ENCODE measurements around the gene IVNS1ABP. TPM values are rescaled to one million over a fixed set of nuclear protein-coding genes. Genes with fewer than 3 reads are reported as not detected.

IVNS1ABP gene
- total and polyA plus RNA-seq, 9 of the 15 experiments (the other 6 are each of a cell fraction or from before 2014, with no cell fraction given): 30.6 to 126 (median 77.7) TPM

GRCh38 chr1:185316163-185317033 lies 645 bp downstream of the IVNS1ABP start (continued):
- TF ChIP-seq, protein P1, sequence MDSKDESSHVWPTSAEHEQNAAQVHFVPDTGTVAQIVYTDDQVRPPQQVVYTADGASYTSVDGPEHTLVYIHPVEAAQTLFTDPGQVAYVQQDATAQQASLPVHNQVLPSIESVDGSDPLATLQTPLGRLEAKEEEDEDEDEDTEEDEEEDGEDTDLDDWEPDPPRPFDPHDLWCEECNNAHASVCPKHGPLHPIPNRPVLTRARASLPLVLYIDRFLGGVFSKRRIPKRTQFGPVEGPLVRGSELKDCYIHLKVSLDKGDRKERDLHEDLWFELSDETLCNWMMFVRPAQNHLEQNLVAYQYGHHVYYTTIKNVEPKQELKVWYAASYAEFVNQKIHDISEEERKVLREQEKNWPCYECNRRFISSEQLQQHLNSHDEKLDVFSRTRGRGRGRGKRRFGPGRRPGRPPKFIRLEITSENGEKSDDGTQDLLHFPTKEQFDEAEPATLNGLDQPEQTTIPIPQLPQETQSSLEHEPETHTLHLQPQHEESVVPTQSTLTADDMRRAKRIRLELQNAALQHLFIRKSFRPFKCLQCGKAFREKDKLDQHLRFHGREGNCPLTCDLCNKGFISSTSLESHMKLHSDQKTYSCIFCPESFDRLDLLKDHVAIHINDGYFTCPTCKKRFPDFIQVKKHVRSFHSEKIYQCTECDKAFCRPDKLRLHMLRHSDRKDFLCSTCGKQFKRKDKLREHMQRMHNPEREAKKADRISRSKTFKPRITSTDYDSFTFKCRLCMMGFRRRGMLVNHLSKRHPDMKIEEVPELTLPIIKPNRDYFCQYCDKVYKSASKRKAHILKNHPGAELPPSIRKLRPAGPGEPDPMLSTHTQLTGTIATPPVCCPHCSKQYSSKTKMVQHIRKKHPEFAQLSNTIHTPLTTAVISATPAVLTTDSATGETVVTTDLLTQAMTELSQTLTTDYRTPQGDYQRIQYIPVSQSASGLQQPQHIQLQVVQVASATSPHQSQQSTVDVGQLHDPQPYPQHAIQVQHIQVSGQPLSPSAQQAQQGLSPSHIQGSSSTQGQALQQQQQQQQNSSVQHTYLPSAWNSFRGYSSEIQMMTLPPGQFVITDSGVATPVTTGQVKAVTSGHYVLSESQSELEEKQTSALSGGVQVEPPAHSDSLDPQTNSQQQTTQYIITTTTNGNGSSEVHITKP (IDR thresholded peaks at IDR 0.05; ENCODE audit: partially characterized antibody): no peak
- TF ChIP-seq DPF2 (IDR thresholded peaks at IDR 0.05) (no peak), KLF1 (tag; IDR thresholded peaks at IDR 0.05) (no peak), ZNF507 (tag; conservative IDR thresholded peaks at IDR 0.05) (no peak), ARID1B (IDR thresholded peaks at IDR 0.05) (no peak), TFAM (CRISPR knock-in tag; conservative IDR thresholded peaks at IDR 0.05) (no peak), ZBTB7A (IDR thresholded peaks at IDR 0.05; ENCODE audit: borderline replicate concordance, control insufficient read depth, low read depth, low read length) (no peak), GABPB1 (CRISPR knock-in tag; IDR thresholded peaks at IDR 0.05) (peak; percentile 21), GATAD2A (IDR thresholded peaks at IDR 0.05) (no peak), ETV6 (IDR thresholded peaks at IDR 0.05; ENCODE audit: borderline replicate concordance in 1 of 2, low read depth in 2 of 2, low read length in 1 of 2) (no peak), ETV6 (CRISPR knock-in tag; IDR thresholded peaks at IDR 0.05; ENCODE audit: borderline replicate concordance) (no peak), EZH2 (IDR thresholded peaks at IDR 0.05; ENCODE audit: borderline replicate concordance, low read depth, low read length) (no peak)
- TF ChIP-seq, protein P2, sequence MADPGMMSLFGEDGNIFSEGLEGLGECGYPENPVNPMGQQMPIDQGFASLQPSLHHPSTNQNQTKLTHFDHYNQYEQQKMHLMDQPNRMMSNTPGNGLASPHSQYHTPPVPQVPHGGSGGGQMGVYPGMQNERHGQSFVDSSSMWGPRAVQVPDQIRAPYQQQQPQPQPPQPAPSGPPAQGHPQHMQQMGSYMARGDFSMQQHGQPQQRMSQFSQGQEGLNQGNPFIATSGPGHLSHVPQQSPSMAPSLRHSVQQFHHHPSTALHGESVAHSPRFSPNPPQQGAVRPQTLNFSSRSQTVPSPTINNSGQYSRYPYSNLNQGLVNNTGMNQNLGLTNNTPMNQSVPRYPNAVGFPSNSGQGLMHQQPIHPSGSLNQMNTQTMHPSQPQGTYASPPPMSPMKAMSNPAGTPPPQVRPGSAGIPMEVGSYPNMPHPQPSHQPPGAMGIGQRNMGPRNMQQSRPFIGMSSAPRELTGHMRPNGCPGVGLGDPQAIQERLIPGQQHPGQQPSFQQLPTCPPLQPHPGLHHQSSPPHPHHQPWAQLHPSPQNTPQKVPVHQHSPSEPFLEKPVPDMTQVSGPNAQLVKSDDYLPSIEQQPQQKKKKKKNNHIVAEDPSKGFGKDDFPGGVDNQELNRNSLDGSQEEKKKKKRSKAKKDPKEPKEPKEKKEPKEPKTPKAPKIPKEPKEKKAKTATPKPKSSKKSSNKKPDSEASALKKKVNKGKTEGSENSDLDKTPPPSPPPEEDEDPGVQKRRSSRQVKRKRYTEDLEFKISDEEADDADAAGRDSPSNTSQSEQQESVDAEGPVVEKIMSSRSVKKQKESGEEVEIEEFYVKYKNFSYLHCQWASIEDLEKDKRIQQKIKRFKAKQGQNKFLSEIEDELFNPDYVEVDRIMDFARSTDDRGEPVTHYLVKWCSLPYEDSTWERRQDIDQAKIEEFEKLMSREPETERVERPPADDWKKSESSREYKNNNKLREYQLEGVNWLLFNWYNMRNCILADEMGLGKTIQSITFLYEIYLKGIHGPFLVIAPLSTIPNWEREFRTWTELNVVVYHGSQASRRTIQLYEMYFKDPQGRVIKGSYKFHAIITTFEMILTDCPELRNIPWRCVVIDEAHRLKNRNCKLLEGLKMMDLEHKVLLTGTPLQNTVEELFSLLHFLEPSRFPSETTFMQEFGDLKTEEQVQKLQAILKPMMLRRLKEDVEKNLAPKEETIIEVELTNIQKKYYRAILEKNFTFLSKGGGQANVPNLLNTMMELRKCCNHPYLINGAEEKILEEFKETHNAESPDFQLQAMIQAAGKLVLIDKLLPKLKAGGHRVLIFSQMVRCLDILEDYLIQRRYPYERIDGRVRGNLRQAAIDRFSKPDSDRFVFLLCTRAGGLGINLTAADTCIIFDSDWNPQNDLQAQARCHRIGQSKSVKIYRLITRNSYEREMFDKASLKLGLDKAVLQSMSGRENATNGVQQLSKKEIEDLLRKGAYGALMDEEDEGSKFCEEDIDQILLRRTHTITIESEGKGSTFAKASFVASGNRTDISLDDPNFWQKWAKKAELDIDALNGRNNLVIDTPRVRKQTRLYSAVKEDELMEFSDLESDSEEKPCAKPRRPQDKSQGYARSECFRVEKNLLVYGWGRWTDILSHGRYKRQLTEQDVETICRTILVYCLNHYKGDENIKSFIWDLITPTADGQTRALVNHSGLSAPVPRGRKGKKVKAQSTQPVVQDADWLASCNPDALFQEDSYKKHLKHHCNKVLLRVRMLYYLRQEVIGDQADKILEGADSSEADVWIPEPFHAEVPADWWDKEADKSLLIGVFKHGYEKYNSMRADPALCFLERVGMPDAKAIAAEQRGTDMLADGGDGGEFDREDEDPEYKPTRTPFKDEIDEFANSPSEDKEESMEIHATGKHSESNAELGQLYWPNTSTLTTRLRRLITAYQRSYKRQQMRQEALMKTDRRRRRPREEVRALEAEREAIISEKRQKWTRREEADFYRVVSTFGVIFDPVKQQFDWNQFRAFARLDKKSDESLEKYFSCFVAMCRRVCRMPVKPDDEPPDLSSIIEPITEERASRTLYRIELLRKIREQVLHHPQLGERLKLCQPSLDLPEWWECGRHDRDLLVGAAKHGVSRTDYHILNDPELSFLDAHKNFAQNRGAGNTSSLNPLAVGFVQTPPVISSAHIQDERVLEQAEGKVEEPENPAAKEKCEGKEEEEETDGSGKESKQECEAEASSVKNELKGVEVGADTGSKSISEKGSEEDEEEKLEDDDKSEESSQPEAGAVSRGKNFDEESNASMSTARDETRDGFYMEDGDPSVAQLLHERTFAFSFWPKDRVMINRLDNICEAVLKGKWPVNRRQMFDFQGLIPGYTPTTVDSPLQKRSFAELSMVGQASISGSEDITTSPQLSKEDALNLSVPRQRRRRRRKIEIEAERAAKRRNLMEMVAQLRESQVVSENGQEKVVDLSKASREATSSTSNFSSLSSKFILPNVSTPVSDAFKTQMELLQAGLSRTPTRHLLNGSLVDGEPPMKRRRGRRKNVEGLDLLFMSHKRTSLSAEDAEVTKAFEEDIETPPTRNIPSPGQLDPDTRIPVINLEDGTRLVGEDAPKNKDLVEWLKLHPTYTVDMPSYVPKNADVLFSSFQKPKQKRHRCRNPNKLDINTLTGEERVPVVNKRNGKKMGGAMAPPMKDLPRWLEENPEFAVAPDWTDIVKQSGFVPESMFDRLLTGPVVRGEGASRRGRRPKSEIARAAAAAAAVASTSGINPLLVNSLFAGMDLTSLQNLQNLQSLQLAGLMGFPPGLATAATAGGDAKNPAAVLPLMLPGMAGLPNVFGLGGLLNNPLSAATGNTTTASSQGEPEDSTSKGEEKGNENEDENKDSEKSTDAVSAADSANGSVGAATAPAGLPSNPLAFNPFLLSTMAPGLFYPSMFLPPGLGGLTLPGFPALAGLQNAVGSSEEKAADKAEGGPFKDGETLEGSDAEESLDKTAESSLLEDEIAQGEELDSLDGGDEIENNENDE (IDR thresholded peaks at IDR 0.05; ENCODE audit: low read depth, low read length): no peak
